ENCODE data around the gene ANKRD11. TPM values are rescaled to one million over a fixed set of nuclear protein-coding genes. Genes with fewer than 3 reads are reported as not detected.

ANKRD11 gene
- total RNA-seq, 1 experiment from 2014 or later = 242 TPM

- peaks cover 59% of the 10 kb centered on the region for H3K36me3 Mint-ChIP-seq (ENCODE audit: insufficient read depth, unreplicated experiment)
- H3K27me3 Mint-ChIP-seq (ENCODE audit: unreplicated experiment) = no peaks in the 10 kb centered on the region
- no peak overlapping the region for H3K4me3 Mint-ChIP-seq (ENCODE audit: low read depth, unreplicated experiment)
- CTCF ChIA-PET = no interaction called here
- no peak for DNase-seq
- TF ChIP-seq CTCF (IDR thresholded peaks at IDR 0.05; ENCODE audit: unreplicated experiment) = no peak
- no peaks in the 10 kb centered on the region for H3K9me3 Mint-ChIP-seq (ENCODE audit: low read depth, unreplicated experiment)
- intact Hi-C loops (cut with micrococcal nuclease; ENCODE audit: unreplicated experiment) = no loop called here
- H3K4me1 Mint-ChIP-seq (ENCODE audit: low read depth, unreplicated experiment) = no peaks in the 10 kb centered on the region
- H3K27ac Mint-ChIP-seq (ENCODE audit: unreplicated experiment) = no peak overlapping the region
- no TSS peak for BruUV-seq (replicated peaks)
Observed at GRCh38 chr16:89536371-89536770, 46.0 kb upstream of the ANKRD11 start.

- TF ChIP-seq CTCF (IDR thresholded peaks at IDR 0.05; ENCODE audit: unreplicated experiment) = no peak
- Mint-ChIP-seq H3K27ac (ENCODE audit: unreplicated experiment) (no peak overlapping the region), H3K27me3 (ENCODE audit: unreplicated experiment) (no peaks in the 10 kb centered on the region), H3K4me3 (ENCODE audit: low read depth, unreplicated experiment) (no peak overlapping the region), H3K4me1 (ENCODE audit: low read depth, unreplicated experiment) (no peaks in the 10 kb centered on the region), H3K36me3 (ENCODE audit: insufficient read depth, unreplicated experiment) (peaks cover 60% of the 10 kb centered on the region), H3K9me3 (ENCODE audit: low read depth, unreplicated experiment) (no peaks in the 10 kb centered on the region)
- no TSS peak for BruUV-seq (replicated peaks)
- no peak for DNase-seq
- CTCF ChIA-PET = no interaction called here
- intact Hi-C loops (cut with micrococcal nuclease; ENCODE audit: unreplicated experiment) = no loop called here
Observed at GRCh38 chr16:89534252-89534756, 43.9 kb upstream of the ANKRD11 start.

- CTCF ChIA-PET = interaction anchor here (0.6 to 0.7 kb wide), 2 partner anchors 25 to 206 kb away, joined by 3 read pairs; no protein-coding TSS in a partner anchor
- Mint-ChIP-seq H3K36me3 (ENCODE audit: insufficient read depth, unreplicated experiment) (peaks cover 69% of the 10 kb centered on the region), H3K27ac (ENCODE audit: unreplicated experiment) (no peak overlapping the region)
Observed at GRCh38 chr16:89531821-89532526, 41.6 kb upstream of the ANKRD11 start.

More at GRCh38 chr16:89531821-89532526, 41.6 kb upstream of the ANKRD11 start:
- Mint-ChIP-seq H3K4me3 (ENCODE audit: low read depth, unreplicated experiment) (no peak overlapping the region), H3K27me3 (ENCODE audit: unreplicated experiment) (no peaks in the 10 kb centered on the region), H3K4me1 (ENCODE audit: low read depth, unreplicated experiment) (no peaks in the 10 kb centered on the region), H3K9me3 (ENCODE audit: low read depth, unreplicated experiment) (no peaks in the 10 kb centered on the region)
- TF ChIP-seq CTCF (IDR thresholded peaks at IDR 0.05; ENCODE audit: unreplicated experiment) = no peak
- DNase-seq = no peak
- no TSS peak for BruUV-seq (replicated peaks)
- intact Hi-C loops (cut with micrococcal nuclease; ENCODE audit: unreplicated experiment) = no loop called here

Data from Calu3 (cell line).